Prostate gland (tissue), 2 donors: ENCODE measurements around the gene LMO2.

Source experiments
- POLR2A ChIP-seq: fragments of 450-650 bp; IDR thresholded peaks from one replicate; pipeline ENCODE4 v1.6.1; 2016; ENCODE audit warnings: antibody characterized with exemption, mild to moderate bottlenecking
- TF ChIP-seq, protein P1 (sequence below), 4 experiments: fragments of 200-600 bp in 2 of 4; fragments of 450-650 bp in 2 of 4; sonication (generic) in 2 of 4; IDR thresholded peaks; 1 replicate in 3 of 4; 2 replicates in 1 of 4; pipeline ENCODE4 v1.5.1; 2016 to 2019; ENCODE audit warnings: antibody characterized with exemption in 4 of 4, mild to moderate bottlenecking in 2 of 4, moderate library complexity in 2 of 4

DNA sequence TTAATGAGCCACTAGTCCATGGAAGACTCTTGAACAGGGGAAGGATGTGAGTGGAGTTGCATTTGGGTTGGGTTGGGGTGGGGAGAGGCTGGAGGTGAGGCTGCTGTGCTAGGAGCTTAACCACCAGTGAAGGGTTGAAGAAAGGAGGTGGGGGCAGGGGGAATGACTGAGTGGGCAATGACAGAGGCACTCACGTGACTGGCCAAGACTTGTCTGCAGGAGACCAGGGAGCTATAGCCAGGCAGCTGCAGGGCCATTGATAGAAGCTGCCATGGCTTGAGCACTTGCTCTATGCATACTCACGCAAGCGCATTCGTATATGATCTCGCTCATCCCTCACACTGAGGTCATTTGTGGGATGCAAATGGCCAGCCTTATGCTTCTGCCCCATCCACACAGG lies 4.0 kb downstream of the LMO2 start:
- TF ChIP-seq, protein P1, sequence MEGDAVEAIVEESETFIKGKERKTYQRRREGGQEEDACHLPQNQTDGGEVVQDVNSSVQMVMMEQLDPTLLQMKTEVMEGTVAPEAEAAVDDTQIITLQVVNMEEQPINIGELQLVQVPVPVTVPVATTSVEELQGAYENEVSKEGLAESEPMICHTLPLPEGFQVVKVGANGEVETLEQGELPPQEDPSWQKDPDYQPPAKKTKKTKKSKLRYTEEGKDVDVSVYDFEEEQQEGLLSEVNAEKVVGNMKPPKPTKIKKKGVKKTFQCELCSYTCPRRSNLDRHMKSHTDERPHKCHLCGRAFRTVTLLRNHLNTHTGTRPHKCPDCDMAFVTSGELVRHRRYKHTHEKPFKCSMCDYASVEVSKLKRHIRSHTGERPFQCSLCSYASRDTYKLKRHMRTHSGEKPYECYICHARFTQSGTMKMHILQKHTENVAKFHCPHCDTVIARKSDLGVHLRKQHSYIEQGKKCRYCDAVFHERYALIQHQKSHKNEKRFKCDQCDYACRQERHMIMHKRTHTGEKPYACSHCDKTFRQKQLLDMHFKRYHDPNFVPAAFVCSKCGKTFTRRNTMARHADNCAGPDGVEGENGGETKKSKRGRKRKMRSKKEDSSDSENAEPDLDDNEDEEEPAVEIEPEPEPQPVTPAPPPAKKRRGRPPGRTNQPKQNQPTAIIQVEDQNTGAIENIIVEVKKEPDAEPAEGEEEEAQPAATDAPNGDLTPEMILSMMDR (IDR thresholded peaks at IDR 0.05): no peak
- no peak for TF ChIP-seq POLR2A
